Esophagus muscularis mucosa (tissue), 4 donors: ENCODE data around the gene EPHA2. TPM values are rescaled to one million over a fixed set of nuclear protein-coding genes. Genes with fewer than 3 reads are reported as not detected.
A peak's percentile ranks its signal among the peaks of the same experiment; 100 is the strongest.

Source experiments
- DNase-seq: peaks from one replicate; pipeline ENCODE4 v3.0.0-alpha.2; 2017; ENCODE audit errors: extremely low spot score
- H3K27ac ChIP-seq, 4 donors: fragments of 200-600 bp; sonication (generic); replicated peaks in 1 of 4; 1 replicate in 3 of 4; 2 replicates in 1 of 4; pipeline ENCODE4 v1.5.1; 2016 to 2019; ENCODE audit warnings: mild to moderate bottlenecking in 1 of 4
- H3K27me3 ChIP-seq, 4 donors: fragments of 200-600 bp; sonication (generic); one replicate each; pipeline versions ENCODE4 v1.5.1 to v1.6.0; 2016 to 2019
- H3K36me3 ChIP-seq, 4 donors: fragments of 200-600 bp; sonication (generic); one replicate each; pipeline ENCODE4 v1.5.1; 2016 to 2019
- H3K4me1 ChIP-seq, 4 donors: fragments of 200-600 bp; sonication (generic); one replicate each; pipeline ENCODE4 v1.5.1; 2016 to 2019
- H3K4me3 ChIP-seq, 4 donors: fragments of 200-600 bp; sonication (generic); 1 replicate in 2 of 4; 2 replicates in 2 of 4; pipeline ENCODE4 v1.5.1; 2016 to 2019; ENCODE audit warnings: mild to moderate bottlenecking in 4 of 4, moderate library complexity in 1 of 4
- H3K9me3 ChIP-seq, 4 donors: fragments of 200-600 bp; sonication (generic); 1 replicate in 3 of 4; 2 replicates in 1 of 4; pipeline ENCODE4 v1.5.1; 2016 to 2019
- CTCF ChIP-seq, 3 experiments: fragments of 200-600 bp in 2 of 3; fragments of 450-650 bp in 1 of 3; sonication (generic) in 2 of 3; IDR thresholded peaks; one replicate each; pipeline ENCODE4 v1.5.1; 2017 to 2019; ENCODE audit warnings: antibody characterized with exemption in 3 of 3, mild to moderate bottlenecking in 2 of 3, moderate library complexity in 1 of 3
- EP300 ChIP-seq: sonication (generic); formaldehyde crosslinking; IDR thresholded peaks from one replicate; pipeline ENCODE4 v1.6.1; 2017; ENCODE audit warnings: antibody characterized with exemption
- POLR2A ChIP-seq: fragments of 450-650 bp; IDR thresholded peaks from one replicate; pipeline ENCODE4 v1.6.1; 2017; ENCODE audit warnings: antibody characterized with exemption, moderate library complexity, mild to moderate bottlenecking, low read depth
- POLR2AphosphoS5 ChIP-seq, 2 donors: sonication (generic); formaldehyde crosslinking; IDR thresholded peaks; one replicate each; pipeline ENCODE4 v1.6.1; 2017; ENCODE audit warnings: antibody characterized with exemption in 2 of 2
- WGBS: methylation state at CpG from one replicate; pipeline ENCODE4 v1.1.5; 2018; 5-methylcytosine and 5-hydroxymethylcytosine counted together
- intact Hi-C: fragments of 100-400 bp; cut with DNase I; formaldehyde crosslinking; loops from one replicate; pipeline ENCODE4 v1.15.1; 2023
- total RNA-seq, 4 donors: library from RNA; depleted of rRNA; stranded (reverse); fragments of >200 nt; gene quantifications; one replicate each; pipeline versions ENCODE4 v1.1.0 to v1.2.1, GENCODE V29; 2016

The EPHA2 gene
- total RNA-seq, 4 donors from 2014 or later = 5.8 to 15.7 (median 11.3) TPM

- WGBS = 84% methylated on average over 10 of the region's 10 CpGs
- TF ChIP-seq POLR2A (no peak), POLR2AphosphoS5 (IDR thresholded peaks at IDR 0.05) (no peak), CTCF (IDR thresholded peaks at IDR 0.05) (no peak), EP300 (no peak)
- Histone ChIP-seq H3K36me3 (peaks cover 0 to 58% (median 25%) of the 10 kb centered on the region in 4 donors), H3K4me3 (no peak overlapping the region), H3K9me3 (no peaks in the 10 kb centered on the region), H3K27ac (peak overlapping the region; percentile 69 to 83 (median 80)), H3K27me3 (no peaks in the 10 kb centered on the region), H3K4me1 (peaks cover 54 to 82% (median 72%) of the 10 kb centered on the region in 4 donors)
- intact Hi-C loops = no loop called here
- no peak for DNase-seq
Observed at GRCh38 chr1:16147156-16147926, 8.5 kb downstream of the EPHA2 start.

GRCh38 chr1:16146279-16147155 is 9.4 kb downstream of the EPHA2 start:
- Histone ChIP-seq H3K4me1 (peaks cover 54 to 82% (median 72%) of the 10 kb centered on the region in 4 donors), H3K9me3 (no peaks in the 10 kb centered on the region), H3K36me3 (peaks cover 0 to 59% (median 25%) of the 10 kb centered on the region in 4 donors), H3K4me3 (peak overlapping the region; percentile 38 to 53 (median 46)), H3K27me3 (no peaks in the 10 kb centered on the region), H3K27ac (peak overlapping the region; percentile 69 to 83 (median 80))
- DNase-seq = no peak
- intact Hi-C loops = no loop called here
- WGBS = 40% methylated on average over 19 of the region's 23 CpGs
- TF ChIP-seq POLR2A (no peak), POLR2AphosphoS5 (IDR thresholded peaks at IDR 0.05) (peak; percentile 49 to 63), EP300 (no peak), CTCF (IDR thresholded peaks at IDR 0.05) (no peak)

GRCh38 chr1:16145662-16146278 is 10.1 kb downstream of the EPHA2 start:
- Histone ChIP-seq H3K27ac (peak overlapping the region; percentile 69 to 83 (median 80)), H3K4me1 (peaks cover 56 to 82% (median 72%) of the 10 kb centered on the region in 4 donors), H3K9me3 (no peaks in the 10 kb centered on the region), H3K36me3 (peaks cover 0 to 60% (median 25%) of the 10 kb centered on the region in 4 donors), H3K4me3 (peak overlapping the region; percentile 38 to 53 (median 46)), H3K27me3 (no peaks in the 10 kb centered on the region)
- intact Hi-C loops = no loop called here
- DNase-seq = no peak
- WGBS = 12% methylated on average over 14 of the region's 26 CpGs
- peak; percentile 58 to 64 for TF ChIP-seq POLR2AphosphoS5 (IDR thresholded peaks at IDR 0.05)
- no peak for TF ChIP-seq POLR2A
- TF ChIP-seq EP300 = no peak
- no peak for TF ChIP-seq CTCF (IDR thresholded peaks at IDR 0.05)

GRCh38 chr1:16145030-16145661 is 10.7 kb downstream of the EPHA2 start:
- intact Hi-C loops = no loop called here
- H3K4me1 ChIP-seq = peaks cover 60 to 82% (median 67%) of the 10 kb centered on the region in 4 donors

More at GRCh38 chr1:16145030-16145661, 10.7 kb downstream of the EPHA2 start:
- Histone ChIP-seq H3K27ac (peak overlapping the region; percentile 69 to 83 (median 80)), H3K36me3 (peaks cover 0 to 60% (median 22%) of the 10 kb centered on the region in 4 donors), H3K9me3 (no peaks in the 10 kb centered on the region), H3K27me3 (no peaks in the 10 kb centered on the region), H3K4me3 (peak overlapping the region; percentile 38 to 53 (median 46))
- WGBS = 37% methylated on average over 10 of the region's 19 CpGs
- TF ChIP-seq POLR2AphosphoS5 (IDR thresholded peaks at IDR 0.05) (peak; percentile 27 to 42), POLR2A (no peak)
- DNase-seq = no peak
